A673 (cell line): ENCODE results near the gene SSR1. TPM values are rescaled to one million over a fixed set of nuclear protein-coding genes. Genes with fewer than 3 reads are reported as not detected.

Experiments used
- BruUV-seq: library from RNA; stranded (reverse); fragments of 400-500 nt; replicated peaks from 2 replicates; lab custom pipeline; 2021; lab: Mats Ljungman, UMichigan
- CTCF ChIA-PET: fragments of 300-600 bp; sonication (Branson Sonifier 250); formaldehyde crosslinking; loops from one replicate; lab custom pipeline; 2022; ENCODE audit warnings: antibody characterized with exemption; lab: Charles Lee
- POLR2A ChIA-PET: fragments of 300-600 bp; sonication (Branson Sonifier 250); formaldehyde crosslinking; loops from one replicate; lab custom pipeline; 2022; ENCODE audit warnings: antibody characterized with exemption; ENCODE audit not compliant: low non-redundant PET; lab: Charles Lee
- DNase-seq: peaks from one replicate; pipeline ENCODE4 v3.0.0-alpha.2; 2015; ENCODE audit warnings: low spot score
- H3K27ac ChIP-seq: fragments of 200-600 bp; sonication (generic); 2 replicates; pipeline ENCODE4 v1.5.1; 2016; ENCODE audit warnings: mixed run types, low read depth, mild to moderate bottlenecking, mixed read lengths, antibody characterized with exemption, low read length; ENCODE audit not compliant: poor library complexity, severe bottlenecking
- H3K27me3 ChIP-seq: fragments of 200-600 bp; sonication (generic); replicated peaks from 2 replicates; pipeline ENCODE4 v1.6.1; 2017; ENCODE audit warnings: mixed run types, low read depth, mild to moderate bottlenecking, mixed read lengths, antibody characterized with exemption, low read length; ENCODE audit not compliant: insufficient read depth, poor library complexity
- H3K36me3 ChIP-seq: fragments of 200-600 bp; sonication (generic); 2 replicates; pipeline ENCODE4 v1.6.1; 2016; ENCODE audit warnings: mixed run types, mild to moderate bottlenecking, mixed read lengths, antibody characterized with exemption, low read length; ENCODE audit not compliant: insufficient read depth, poor library complexity, severe bottlenecking
- H3K4me1 ChIP-seq: fragments of 200-600 bp; sonication (generic); 2 replicates; pipeline ENCODE4 v1.6.1; 2017; ENCODE audit warnings: mixed run types, mild to moderate bottlenecking, mixed read lengths, antibody characterized with exemption, low read length; ENCODE audit not compliant: insufficient read depth, poor library complexity, severe bottlenecking
- H3K4me3 ChIP-seq: fragments of 200-600 bp; sonication (generic); 2 replicates; pipeline ENCODE4 v1.5.1; 2016; ENCODE audit warnings: low read depth, mixed run types, mild to moderate bottlenecking, mixed read lengths, low read length; ENCODE audit not compliant: poor library complexity, severe bottlenecking
- H3K9me3 ChIP-seq: fragments of 200-600 bp; sonication (generic); 2 replicates; pipeline ENCODE4 v1.6.1; 2016; ENCODE audit warnings: mixed run types, low read depth, mild to moderate bottlenecking, mixed read lengths, antibody characterized with exemption, low read length; ENCODE audit not compliant: poor library complexity, severe bottlenecking
- CTCF ChIP-seq: fragments of 300-800, 200-600 bp; sonication (generic); conservative IDR thresholded peaks from 2 replicates; pipeline ENCODE4 v1.5.1; 2017; ENCODE audit warnings: low read depth, mild to moderate bottlenecking, antibody characterized with exemption, low read length, moderate library complexity, mixed read lengths
- EZH2 ChIP-seq: fragments of 200-600 bp; sonication (generic); IDR thresholded peaks from 2 replicates; pipeline ENCODE4 v1.6.1; 2017; ENCODE audit warnings: borderline replicate concordance, low read depth, mild to moderate bottlenecking, mixed read lengths, antibody characterized with exemption, low read length; ENCODE audit not compliant: poor library complexity, severe bottlenecking
- intact Hi-C: fragments of 100-400 bp; cut with micrococcal nuclease; formaldehyde crosslinking; loops from one replicate; pipeline ENCODE4 v1.10.0; 2022; ENCODE audit not compliant: unreplicated experiment
- total RNA-seq: library from RNA; stranded (reverse); gene quantifications from 2 replicates; pipeline ENCODE4 v1.2.3, GENCODE V29; 2021

Gene SSR1
- total RNA-seq, 1 experiment from 2014 or later: 161 TPM

- DNase-seq: no peak
- CTCF ChIA-PET: no interaction called here
- POLR2A ChIA-PET: interaction anchor here (0.5 kb wide), 1 partner anchor 9 kb away, joined by 4 read pairs; no protein-coding TSS in a partner anchor
- no TSS peak for BruUV-seq
- H3K27ac ChIP-seq: no peak overlapping the region
- peaks cover 69% of the 10 kb centered on the region for H3K36me3 ChIP-seq
- no peaks in the 10 kb centered on the region for H3K9me3 ChIP-seq
- no peak overlapping the region for H3K4me3 ChIP-seq
- TF ChIP-seq EZH2 (no peak), CTCF (no peak)
- no peaks in the 10 kb centered on the region for H3K27me3 ChIP-seq
- intact Hi-C loops: no loop called here
- H3K4me1 ChIP-seq: peaks cover 17% of the 10 kb centered on the region
These were observed 65.9 kb downstream of the SSR1 start for GRCh38 chr6:7247179-7247456.

DNA sequence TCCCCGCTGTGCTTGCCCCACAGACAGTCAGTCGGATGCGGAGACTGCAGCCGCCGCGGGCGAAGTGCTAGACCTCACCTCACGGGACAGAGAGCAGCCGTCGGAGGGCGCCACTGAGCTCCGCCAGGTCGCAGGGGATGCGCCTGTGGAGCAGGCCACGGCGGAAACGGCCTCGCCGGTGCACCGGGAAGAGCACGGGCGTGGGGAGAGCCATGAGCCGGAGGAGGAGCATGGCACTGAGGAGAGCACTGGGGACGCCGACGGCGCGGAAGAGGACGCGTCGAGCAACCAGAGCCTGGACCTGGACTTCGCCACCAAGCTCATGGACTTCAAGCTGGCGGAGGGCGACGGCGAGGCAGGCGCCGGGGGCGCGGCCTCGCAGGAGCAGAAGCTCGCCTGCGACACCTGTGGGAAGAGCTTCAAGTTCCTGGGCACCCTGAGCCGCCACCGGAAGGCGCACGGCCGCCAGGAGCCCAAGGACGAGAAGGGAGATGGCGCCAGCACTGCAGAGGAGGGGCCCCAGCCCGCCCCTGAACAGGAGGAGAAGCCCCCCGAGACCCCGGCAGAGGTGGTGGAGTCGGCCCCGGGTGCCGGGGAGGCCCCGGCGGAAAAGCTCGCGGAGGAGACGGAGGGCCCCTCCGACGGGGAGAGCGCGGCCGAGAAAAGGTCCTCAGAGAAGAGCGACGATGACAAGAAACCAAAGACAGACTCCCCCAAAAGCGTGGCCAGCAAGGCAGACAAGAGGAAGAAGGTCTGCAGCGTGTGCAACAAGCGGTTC is 66.4 kb downstream of the SSR1 start:
- TF ChIP-seq EZH2 (no peak), CTCF (no peak)
- no peak for DNase-seq
- Histone ChIP-seq H3K27me3 (no peaks in the 10 kb centered on the region), H3K9me3 (no peaks in the 10 kb centered on the region), H3K4me3 (no peak overlapping the region), H3K4me1 (peaks cover 23% of the 10 kb centered on the region), H3K36me3 (peaks cover 64% of the 10 kb centered on the region), H3K27ac (no peak overlapping the region)
- POLR2A ChIA-PET: interaction anchor here (0.5 kb wide), 1 partner anchor 9 kb away, joined by 4 read pairs; no protein-coding TSS in a partner anchor
- no TSS peak for BruUV-seq
- intact Hi-C loops: no loop called here
- CTCF ChIA-PET: no interaction called here

DNA sequence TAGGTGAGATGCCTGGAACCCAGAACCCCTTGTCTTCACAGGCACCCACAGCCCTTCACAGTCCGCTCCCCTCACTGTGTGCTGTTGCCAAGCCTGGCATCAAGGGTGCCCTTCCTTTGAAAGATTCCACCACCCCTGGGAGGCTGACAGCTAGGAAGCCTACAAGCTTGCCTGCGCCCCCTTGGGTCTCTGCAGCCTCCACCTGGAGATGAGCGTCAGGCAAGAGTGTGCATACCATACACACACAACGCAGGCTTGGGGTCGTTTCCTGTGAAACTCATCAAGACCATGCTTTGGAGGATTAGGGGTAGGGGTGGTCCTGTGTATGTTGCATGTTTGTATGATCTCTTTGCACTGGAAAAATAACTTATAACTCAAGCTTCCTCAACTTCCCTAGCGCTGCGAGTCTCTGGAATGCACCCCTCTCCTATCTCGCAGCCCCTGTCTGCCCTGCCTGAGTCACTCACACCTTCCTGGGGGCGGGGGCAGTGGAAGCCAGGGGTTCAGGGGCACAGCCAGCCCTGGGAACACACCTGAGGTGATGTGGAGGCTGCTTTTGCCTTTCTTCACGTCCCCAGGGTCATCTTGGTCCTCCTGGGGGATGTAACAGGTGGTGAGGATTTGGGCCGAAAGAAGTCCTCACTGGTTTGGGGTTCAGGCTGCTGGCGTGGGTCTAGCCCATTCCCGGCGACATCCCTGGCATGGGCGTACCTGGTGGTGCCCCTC is 67.2 kb downstream of the SSR1 start:
- CTCF ChIA-PET: no interaction called here
- peaks cover 56% of the 10 kb centered on the region for H3K36me3 ChIP-seq
- no peak overlapping the region for H3K27ac ChIP-seq
- intact Hi-C loops: no loop called here
- no peak for DNase-seq
- no peak for TF ChIP-seq EZH2
- TF ChIP-seq CTCF: no peak
- no peak overlapping the region for H3K4me3 ChIP-seq
- BruUV-seq: no TSS peak
- POLR2A ChIA-PET: no interaction called here
- H3K4me1 ChIP-seq: peaks cover 30% of the 10 kb centered on the region
- H3K27me3 ChIP-seq: no peaks in the 10 kb centered on the region
- H3K9me3 ChIP-seq: no peaks in the 10 kb centered on the region
